D721Med (cell line): ENCODE measurements around the gene SLC17A4.

Experiments
- DNase-seq: peaks from one replicate; pipeline ENCODE4 v3.0.0; 2011; ENCODE audit warnings: low spot score; ENCODE audit not compliant: insufficient read length
- FAIRE-seq: peaks from 2 replicates; lab custom pipeline; 2011; peaks lifted over from hg19 to GRCh38; lab: Jason Lieb, UNC
- CTCF ChIP-seq: IDR thresholded peaks from 2 replicates; pipeline ENCODE4 v1.5.1; 2012; ENCODE audit warnings: mild to moderate bottlenecking, control low read depth; ENCODE audit not compliant: insufficient read depth; ENCODE audit errors: missing control alignments

SLC17A4 gene

GRCh38 chr6:25754535-25754934, at the start of gene SLC17A4:
Gene SLC17A4, plus strand, starts transcription at chr6:25754742. Its CDS starts 7,221 bp downstream, at chr6:25761963.
- no peak for DNase-seq
- FAIRE-seq = no peak
- no peak for TF ChIP-seq CTCF

- FAIRE-seq (no peak), DNase-seq (no peak)
- TF ChIP-seq CTCF = no peak
Observed at GRCh38 chr6:25706314-25707014, 48.1 kb upstream of the SLC17A4 start.

GRCh38 chr6:25709761-25710160, 44.8 kb upstream of the SLC17A4 start:
- TF ChIP-seq CTCF = no peak
- DNase-seq = no peak
- FAIRE-seq = no peak

GRCh38 chr6:25710287-25710686, 44.3 kb upstream of the SLC17A4 start:
- FAIRE-seq = no peak
- no peak for DNase-seq
- no peak for TF ChIP-seq CTCF

- FAIRE-seq = no peak
- no peak for TF ChIP-seq CTCF
- no peak for DNase-seq
Observed at GRCh38 chr6:25713824-25714223, 40.7 kb upstream of the SLC17A4 start.

GRCh38 chr6:25714765-25715164, 39.8 kb upstream of the SLC17A4 start:
- FAIRE-seq (peak; percentile 51), DNase-seq (no peak)
- TF ChIP-seq CTCF = no peak

GRCh38 chr6:25715794-25716193, 38.7 kb upstream of the SLC17A4 start:
- FAIRE-seq (no peak), DNase-seq (no peak)
- TF ChIP-seq CTCF = no peak
